ENCODE data around the gene TMEM151A. TPM values are rescaled to one million over a fixed set of nuclear protein-coding genes. Genes with fewer than 3 reads are reported as not detected.

The TMEM151A gene
- polyA plus RNA-seq, 1 experiment: 0.15 TPM

- CTCF ChIA-PET: interaction anchor here (0.9 to 9.2 kb wide), 3 partner anchors 28 to 49 kb away, joined by 3 to 81 read pairs (median 3); no protein-coding TSS in a partner anchor
- POLR2A ChIA-PET: no interaction called here
These were observed 48.2 kb downstream of the TMEM151A start for GRCh38 chr11:66339686-66340483.

GRCh38 chr11:66340596-66341501, 49.2 kb downstream of the TMEM151A start:
- ChIA-PET CTCF (interaction anchor here (0.9 to 9.2 kb wide), 3 partner anchors 29 to 48 kb away, joined by 3 to 81 read pairs (median 3); no protein-coding TSS in a partner anchor), POLR2A (no interaction called here)
- Histone ChIP-seq H3K27me3 (ENCODE audit: control insufficient read depth, insufficient read depth, low read length) (no peaks in the 10 kb centered on the region), H3K36me3 (ENCODE audit: control insufficient read depth, insufficient read depth, low read length) (peaks cover 25% of the 10 kb centered on the region), H3K4me3 (ENCODE audit: low read depth, low read length) (no peak overlapping the region)
- no peak for DNase-seq (ENCODE audit: low read depth)
- no peak for TF ChIP-seq CTCF (IDR thresholded peaks at IDR 0.05; ENCODE audit: insufficient read depth, low read depth, low read length)

More at GRCh38 chr11:66339686-66340483, 48.2 kb downstream of the TMEM151A start:
- no peak for DNase-seq (ENCODE audit: low read depth)
- H3K27me3 ChIP-seq (ENCODE audit: control insufficient read depth, insufficient read depth, low read length): no peaks in the 10 kb centered on the region
- no peak overlapping the region for H3K4me3 ChIP-seq (ENCODE audit: low read depth, low read length)
- peaks cover 25% of the 10 kb centered on the region for H3K36me3 ChIP-seq (ENCODE audit: control insufficient read depth, insufficient read depth, low read length)
- no peak for TF ChIP-seq CTCF (IDR thresholded peaks at IDR 0.05; ENCODE audit: insufficient read depth, low read depth, low read length)

- no peaks in the 10 kb centered on the region for H3K27me3 ChIP-seq (ENCODE audit: control insufficient read depth, insufficient read depth, low read length)
- TF ChIP-seq CTCF (IDR thresholded peaks at IDR 0.05; ENCODE audit: insufficient read depth, low read depth, low read length): no peak
- CTCF ChIA-PET: interaction anchor here (1.4 to 9.2 kb wide), 2 partner anchors 30 to 75 kb away, joined by 4 to 81 read pairs; no protein-coding TSS in a partner anchor
- POLR2A ChIA-PET: no interaction called here
- H3K4me3 ChIP-seq (ENCODE audit: low read depth, low read length): no peak overlapping the region
- DNase-seq (ENCODE audit: low read depth): no peak
- H3K36me3 ChIP-seq (ENCODE audit: control insufficient read depth, insufficient read depth, low read length): peaks cover 25% of the 10 kb centered on the region
These were observed 49.9 kb downstream of the TMEM151A start for GRCh38 chr11:66341502-66342126.

- Histone ChIP-seq H3K4me3 (ENCODE audit: low read depth, low read length) (no peak overlapping the region), H3K36me3 (ENCODE audit: control insufficient read depth, insufficient read depth, low read length) (peaks cover 24% of the 10 kb centered on the region), H3K27me3 (ENCODE audit: control insufficient read depth, insufficient read depth, low read length) (no peaks in the 10 kb centered on the region)
- TF ChIP-seq CTCF (IDR thresholded peaks at IDR 0.05; ENCODE audit: insufficient read depth, low read depth, low read length): no peak
- DNase-seq (ENCODE audit: low read depth): no peak
- ChIA-PET POLR2A (interaction anchor here (0.7 kb wide), 1 partner anchor 78 kb away, joined by 3 read pairs; no protein-coding TSS in a partner anchor), CTCF (interaction anchor here (1.4 to 9.2 kb wide), 4 partner anchors 8 to 74 kb away, joined by 4 to 81 read pairs (median 14); partner anchors contain the start of gene RIN1)
These were observed 51.5 kb downstream of the TMEM151A start for GRCh38 chr11:66343176-66343575.

All from BJ (cell line).